DMS153 treated with DMSO at 0.1 percent for 48 hours (cell line): ENCODE data around the gene IFT122.
"Not testable (repeated sequence)": the region's sequence is repeated elsewhere in the genome, so short reads cannot be mapped to it uniquely, and the experiment has no call there.

ENCODE experiments used
- DNase-seq: peaks from one replicate; lab custom pipeline; 2025; ENCODE audit not compliant: unreplicated experiment; lab: John Stamatoyannopoulos, UW

The IFT122 gene

GRCh38 chr3:129439817-129440617 is at the start of gene IFT122, which contains the start of gene MBD4:
TSS of gene IFT122 (plus strand) at chr3:129440224. CDS start at chr3:129440331, 107 bp downstream.
TSS of gene MBD4 (minus strand) at chr3:129439948. CDS start at chr3:129439833, 115 bp downstream.
- DNase-seq: peak; percentile 99

- not testable (repeated sequence) for DNase-seq
These were observed 48.4 kb upstream of the IFT122 start for GRCh38 chr3:129391583-129391982.

- DNase-seq: not testable (repeated sequence)
These were observed 47.7 kb upstream of the IFT122 start for GRCh38 chr3:129392106-129392887.

GRCh38 chr3:129393271-129393670 is 46.8 kb upstream of the IFT122 start:
- DNase-seq: no peak

GRCh38 chr3:129393760-129394564 is 46.1 kb upstream of the IFT122 start:
- not testable (repeated sequence) for DNase-seq

GRCh38 chr3:129398803-129399144 is 41.2 kb upstream of the IFT122 start:
- no peak for DNase-seq

GRCh38 chr3:129399145-129399894 is 40.7 kb upstream of the IFT122 start:
- DNase-seq: peak; percentile 93

GRCh38 chr3:129399895-129400357 is 40.1 kb upstream of the IFT122 start:
- no peak for DNase-seq

GRCh38 chr3:129402210-129402609 is 37.8 kb upstream of the IFT122 start:
- no peak for DNase-seq

GRCh38 chr3:129402616-129403015 is 37.4 kb upstream of the IFT122 start:
- DNase-seq: no peak

GRCh38 chr3:129403450-129403849 is 36.6 kb upstream of the IFT122 start:
- no peak for DNase-seq

GRCh38 chr3:129404130-129404529 is 35.9 kb upstream of the IFT122 start:
- no peak for DNase-seq

- DNase-seq: no peak
These were observed 35.4 kb upstream of the IFT122 start for GRCh38 chr3:129404610-129405009.

- DNase-seq: no peak
These were observed 30.5 kb upstream of the IFT122 start for GRCh38 chr3:129409541-129409940.

- no peak for DNase-seq
These were observed 29.1 kb upstream of the IFT122 start for GRCh38 chr3:129410971-129411370.

- no peak for DNase-seq
These were observed 27.4 kb upstream of the IFT122 start for GRCh38 chr3:129412542-129413198.

- not testable (repeated sequence) for DNase-seq
These were observed 26.8 kb upstream of the IFT122 start for GRCh38 chr3:129413238-129413637.

- no peak for DNase-seq
These were observed 26.1 kb upstream of the IFT122 start for GRCh38 chr3:129413687-129414506.

GRCh38 chr3:129415378-129415777 is 24.6 kb upstream of the IFT122 start:
- DNase-seq: no peak
